ENCODE data around the gene BSX. TPM values are rescaled to one million over a fixed set of nuclear protein-coding genes. Genes with fewer than 3 reads are reported as not detected.

The BSX gene
- total and polyA plus RNA-seq, 5 donors = not detected

DNA sequence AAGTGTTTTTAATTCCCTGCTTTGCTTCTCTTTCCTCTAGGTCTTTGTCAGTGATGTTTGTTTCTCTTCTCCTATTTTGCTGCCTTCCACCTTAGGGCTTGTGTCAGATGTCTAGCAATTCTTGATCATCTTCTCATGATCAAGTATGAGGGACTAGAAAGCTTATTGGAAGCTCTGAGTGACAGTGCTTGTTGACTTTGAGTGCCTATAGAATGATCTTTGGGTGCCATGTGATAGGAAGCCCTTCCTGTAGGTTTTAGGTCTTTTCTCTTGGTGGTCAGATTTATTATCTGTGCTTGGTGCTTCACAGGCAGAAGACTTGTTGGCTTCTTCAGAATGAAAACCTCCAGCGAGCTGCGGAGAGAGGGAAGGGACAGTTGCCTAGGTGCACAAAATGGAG is 43.1 kb downstream of the BSX start:
- Histone ChIP-seq H3K27ac (ENCODE audit: low read length) (no peak overlapping the region), H3K9me3 (ENCODE audit: control insufficient read depth, low read length) (no peaks in the 10 kb centered on the region), H3K4me3 (ENCODE audit: low read length) (no peak overlapping the region), H3K4me1 (ENCODE audit: control insufficient read depth, insufficient read depth, low read length) (no peaks in the 10 kb centered on the region), H3K27me3 (ENCODE audit: control insufficient read depth, insufficient read depth) (no peaks in the 10 kb centered on the region)
- 91% methylated on average over 2 of the region's 2 CpGs for WGBS
- ATAC-seq (no peak), DNase-seq (no peak)
- intact Hi-C loops (cut with DNase I) = no loop called here

DNA sequence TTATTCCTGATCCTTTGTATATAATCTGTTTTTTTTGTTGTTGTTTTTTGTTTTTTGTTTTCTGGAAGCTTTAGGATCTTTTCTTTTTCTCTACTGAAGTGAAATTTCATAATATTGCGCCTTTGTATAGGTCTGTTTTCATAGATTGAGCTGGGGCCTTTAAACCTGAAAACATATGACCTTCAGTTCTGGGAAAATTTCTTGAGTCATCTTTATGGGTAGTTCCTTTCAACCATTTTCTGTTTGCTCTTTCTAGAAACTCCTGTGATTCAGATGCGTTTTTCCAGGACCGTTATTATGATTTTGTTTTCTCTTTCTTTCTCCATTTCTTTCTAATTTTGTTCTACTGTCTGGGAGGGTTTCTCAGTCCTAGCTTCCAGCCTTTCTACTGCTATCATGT is 43.7 kb downstream of the BSX start:
- intact Hi-C loops (cut with DNase I) = no loop called here
- WGBS = 91% methylated on average over 3 of the region's 3 CpGs
- no peak overlapping the region for H3K4me3 ChIP-seq (ENCODE audit: low read length)
- no peak for DNase-seq
- no peaks in the 10 kb centered on the region for H3K9me3 ChIP-seq (ENCODE audit: control insufficient read depth, low read length)
- ATAC-seq = no peak
- H3K4me1 ChIP-seq (ENCODE audit: control insufficient read depth, insufficient read depth, low read length) = no peaks in the 10 kb centered on the region
- no peaks in the 10 kb centered on the region for H3K27me3 ChIP-seq (ENCODE audit: control insufficient read depth, insufficient read depth)
- H3K27ac ChIP-seq (ENCODE audit: low read length) = no peak overlapping the region

DNA sequence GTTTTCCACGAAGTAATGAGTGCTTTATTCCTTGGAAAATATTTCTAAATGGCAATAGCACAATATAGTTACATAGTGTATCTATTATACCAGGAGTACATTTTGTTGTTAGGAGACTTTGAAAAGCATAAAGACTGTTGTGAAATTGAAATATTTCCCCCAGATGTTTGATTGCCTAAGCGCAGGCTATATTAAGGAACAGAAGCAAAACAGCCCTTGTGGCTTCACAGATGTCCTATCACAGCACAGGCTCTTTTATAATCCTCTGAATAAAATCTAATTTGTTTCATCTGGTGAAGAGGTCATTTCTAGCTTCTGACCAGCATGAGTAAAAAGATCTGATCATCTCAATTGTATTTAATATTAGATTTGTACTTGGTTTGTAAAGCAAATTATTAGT is 48.2 kb downstream of the BSX start:
- Histone ChIP-seq H3K4me3 (ENCODE audit: low read length) (no peak overlapping the region), H3K27ac (ENCODE audit: low read length) (no peak overlapping the region), H3K27me3 (ENCODE audit: control insufficient read depth, insufficient read depth) (no peaks in the 10 kb centered on the region), H3K4me1 (ENCODE audit: control insufficient read depth, insufficient read depth, low read length) (no peaks in the 10 kb centered on the region), H3K9me3 (ENCODE audit: control insufficient read depth, low read length) (no peaks in the 10 kb centered on the region)
- DNase-seq (no peak), ATAC-seq (no peak)
- intact Hi-C loops (cut with DNase I) = no loop called here
- WGBS = 53% methylated on average over 2 of the region's 2 CpGs

DNA sequence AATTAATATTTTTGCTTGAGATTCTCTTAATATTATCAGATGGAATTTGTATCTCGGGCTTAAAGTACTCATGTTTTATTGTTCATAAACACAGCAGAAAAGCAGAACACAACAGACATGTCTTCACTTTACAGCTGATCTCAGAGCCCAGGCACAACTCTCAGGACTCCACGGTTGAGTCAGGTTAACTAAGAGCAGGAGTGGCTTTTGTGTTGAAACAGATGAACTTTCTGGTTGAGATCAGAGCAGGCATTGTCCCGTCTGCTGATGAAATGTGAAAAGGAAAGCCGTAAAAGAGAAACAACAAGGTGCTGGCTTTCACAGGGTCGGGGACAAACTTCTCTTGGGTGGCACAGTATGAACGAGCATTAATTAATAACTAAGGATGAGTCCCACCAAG is 50.1 kb downstream of the BSX start:
- DNase-seq (no peak), ATAC-seq (no peak)
- Histone ChIP-seq H3K27me3 (ENCODE audit: control insufficient read depth, insufficient read depth) (no peaks in the 10 kb centered on the region), H3K9me3 (ENCODE audit: control insufficient read depth, low read length) (no peaks in the 10 kb centered on the region), H3K4me1 (ENCODE audit: control insufficient read depth, insufficient read depth, low read length) (no peaks in the 10 kb centered on the region), H3K27ac (ENCODE audit: low read length) (no peak overlapping the region), H3K4me3 (ENCODE audit: low read length) (no peak overlapping the region)
- 83% methylated on average over 6 of the region's 6 CpGs for WGBS
- intact Hi-C loops (cut with DNase I) = no loop called here

Other genes starting within 250 kb of the BSX start
- under 1 TPM in 3 of 4 donors, not detected in 1; 0.14 to 0.29 (median 0.25) TPM for gene CRTAM, start 143.3 kb downstream of the BSX start, total RNA-seq
- not detected for gene CRTAM, start 143.3 kb downstream of the BSX start, polyA plus RNA-seq
- 1 to 10 TPM; 4.8 to 5.6 (median 5.3) TPM for gene JHY, start 99.1 kb downstream of the BSX start, total RNA-seq
- gene JHY, start 99.1 kb downstream of the BSX start, polyA plus RNA-seq = 3.2 TPM
- gene HSPA8, start 80.3 kb upstream of the BSX start, total RNA-seq = 1,000 to 10,000 TPM in 2 of 4 donors, 100 to 1,000 TPM in 2; 778 to 1,250 (median 962) TPM
- gene HSPA8, start 80.3 kb upstream of the BSX start, polyA plus RNA-seq = 275 TPM
- gene CLMP, start 213.4 kb upstream of the BSX start, total RNA-seq = 10 to 100 TPM in 3 of 4 donors, 1 to 10 TPM in 1; 5.0 to 34.1 (median 19.3) TPM
- 6.6 TPM for gene CLMP, start 213.4 kb upstream of the BSX start, polyA plus RNA-seq

Measured in right cardiac atrium (tissue), 5 donors.